KMS-11 (cell line): Measurements from ENCODE around the gene RECK.
"Not testable (repeated sequence)": the region's sequence is repeated elsewhere in the genome, so short reads cannot be mapped to it uniquely, and the experiment has no call there.

ENCODE experiments used
- H2AFZ ChIP-seq: fragments of 200-600 bp; sonication (generic); 2 replicates; pipeline ENCODE4 v1.6.1; 2016; ENCODE audit warnings: antibody characterized with exemption, mixed run types, low read depth
- H3K27ac ChIP-seq: fragments of 200-600 bp; sonication (generic); 2 replicates; pipeline ENCODE4 v1.6.1; 2016; ENCODE audit warnings: mild to moderate bottlenecking, mixed run types
- H3K27me3 ChIP-seq: fragments of 200-600 bp; sonication (generic); 2 replicates; pipeline ENCODE4 v1.6.1; 2017; ENCODE audit warnings: mild to moderate bottlenecking, low read depth, mixed run types, moderate library complexity; ENCODE audit not compliant: insufficient read depth
- H3K36me3 ChIP-seq: fragments of 200-600 bp; sonication (generic); 2 replicates; pipeline ENCODE4 v1.6.1; 2017; ENCODE audit warnings: mild to moderate bottlenecking, mixed run types; ENCODE audit not compliant: insufficient read depth
- H3K4me1 ChIP-seq: fragments of 200-600 bp; sonication (generic); 2 replicates; pipeline ENCODE4 v1.6.1; 2016; ENCODE audit warnings: mild to moderate bottlenecking, low read depth, mixed run types; ENCODE audit not compliant: poor library complexity, severe bottlenecking
- H3K4me2 ChIP-seq: fragments of 200-600 bp; sonication (generic); 2 replicates; pipeline ENCODE4 v1.7.0; 2016; ENCODE audit warnings: mild to moderate bottlenecking, mixed run types
- H3K4me3 ChIP-seq: fragments of 200-600 bp; sonication (generic); IDR thresholded peaks from 2 replicates; pipeline ENCODE4 v1.6.1; 2017; ENCODE audit warnings: low read depth, low read length, mixed read lengths; ENCODE audit not compliant: insufficient read depth
- H3K79me2 ChIP-seq: fragments of 200-600 bp; sonication (generic); 2 replicates; pipeline ENCODE4 v1.6.1; 2016; ENCODE audit warnings: low read depth, mixed run types; ENCODE audit not compliant: insufficient read depth
- H3K9ac ChIP-seq: fragments of 200-600 bp; sonication (generic); 2 replicates; pipeline ENCODE4 v1.6.1; 2016; ENCODE audit warnings: mild to moderate bottlenecking, mixed run types
- H4K20me1 ChIP-seq: fragments of 200-600 bp; sonication (generic); 2 replicates; pipeline ENCODE4 v1.6.1; 2016; ENCODE audit warnings: mild to moderate bottlenecking, mixed run types; ENCODE audit not compliant: insufficient read depth
- TF ChIP-seq, protein P1 (sequence below): fragments of 200-600 bp; sonication (generic); conservative IDR thresholded peaks from 2 replicates; pipeline ENCODE4 v1.6.1; 2017; ENCODE audit warnings: low read depth, mild to moderate bottlenecking, antibody characterized with exemption, low read length, moderate library complexity, mixed read lengths

RECK gene

DNA sequence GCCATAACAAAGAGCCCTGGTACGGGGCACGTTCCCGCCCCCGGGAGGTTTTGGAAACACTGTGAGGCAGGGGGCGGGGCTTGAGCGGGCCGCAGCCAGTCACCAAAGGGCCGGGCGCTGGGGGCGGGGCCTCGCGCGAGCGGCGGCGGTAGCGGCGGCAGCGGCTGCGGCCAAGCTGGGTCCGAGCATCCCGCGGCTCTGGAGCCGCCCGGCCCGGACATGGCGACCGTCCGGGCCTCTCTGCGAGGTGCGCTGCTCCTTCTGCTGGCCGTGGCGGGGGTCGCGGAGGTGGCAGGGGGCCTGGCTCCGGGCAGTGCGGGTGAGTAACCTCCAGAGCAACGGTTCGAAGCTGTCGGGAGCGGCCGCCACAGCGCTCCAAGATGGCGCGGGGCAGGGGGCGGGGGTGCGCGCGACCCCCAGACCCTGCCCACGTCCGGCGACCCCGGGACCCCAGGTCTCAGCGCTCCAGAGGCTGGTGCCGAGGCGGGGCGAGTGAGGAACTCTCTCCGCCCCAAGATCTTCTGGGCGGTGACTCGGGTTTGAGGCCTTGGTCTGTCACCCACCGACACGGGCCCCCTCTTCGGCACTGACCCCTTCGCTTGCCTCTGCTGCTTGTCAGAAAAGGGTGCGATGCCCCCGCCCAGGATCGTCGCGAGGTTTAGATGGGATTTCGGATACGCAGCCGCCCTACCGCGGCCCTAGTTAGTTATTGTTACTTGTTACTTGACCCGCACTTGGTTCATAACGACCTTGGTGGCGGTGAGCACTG, at the start of gene RECK:
Gene RECK (plus strand): TSS at position 134 of the 769 bp plus-strand sequence. CDS start 86 bp downstream, at position 220.
- peak within 1 kb of the TSS; percentile 99 for H2AFZ ChIP-seq
- H3K79me2 ChIP-seq: no peaks in the 10 kb centered on the region
- peak within 1 kb of the TSS; percentile 59; the same call in 1 of the 2 replicates for H3K9ac ChIP-seq
- H4K20me1 ChIP-seq: no peaks in the 10 kb centered on the region
- H3K4me1 ChIP-seq: peaks cover 13% of the 10 kb centered on the region
- no peak within 1 kb of the TSS for H3K27ac ChIP-seq
- peak within 1 kb of the TSS; percentile 78 for H3K4me2 ChIP-seq
- H3K27me3 ChIP-seq: no peaks in the 10 kb centered on the region
- H3K4me3 ChIP-seq: no peak within 1 kb of the TSS
- TF ChIP-seq, protein P1, sequence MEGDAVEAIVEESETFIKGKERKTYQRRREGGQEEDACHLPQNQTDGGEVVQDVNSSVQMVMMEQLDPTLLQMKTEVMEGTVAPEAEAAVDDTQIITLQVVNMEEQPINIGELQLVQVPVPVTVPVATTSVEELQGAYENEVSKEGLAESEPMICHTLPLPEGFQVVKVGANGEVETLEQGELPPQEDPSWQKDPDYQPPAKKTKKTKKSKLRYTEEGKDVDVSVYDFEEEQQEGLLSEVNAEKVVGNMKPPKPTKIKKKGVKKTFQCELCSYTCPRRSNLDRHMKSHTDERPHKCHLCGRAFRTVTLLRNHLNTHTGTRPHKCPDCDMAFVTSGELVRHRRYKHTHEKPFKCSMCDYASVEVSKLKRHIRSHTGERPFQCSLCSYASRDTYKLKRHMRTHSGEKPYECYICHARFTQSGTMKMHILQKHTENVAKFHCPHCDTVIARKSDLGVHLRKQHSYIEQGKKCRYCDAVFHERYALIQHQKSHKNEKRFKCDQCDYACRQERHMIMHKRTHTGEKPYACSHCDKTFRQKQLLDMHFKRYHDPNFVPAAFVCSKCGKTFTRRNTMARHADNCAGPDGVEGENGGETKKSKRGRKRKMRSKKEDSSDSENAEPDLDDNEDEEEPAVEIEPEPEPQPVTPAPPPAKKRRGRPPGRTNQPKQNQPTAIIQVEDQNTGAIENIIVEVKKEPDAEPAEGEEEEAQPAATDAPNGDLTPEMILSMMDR: no peak
- no peaks in the 10 kb centered on the region for H3K36me3 ChIP-seq

DNA sequence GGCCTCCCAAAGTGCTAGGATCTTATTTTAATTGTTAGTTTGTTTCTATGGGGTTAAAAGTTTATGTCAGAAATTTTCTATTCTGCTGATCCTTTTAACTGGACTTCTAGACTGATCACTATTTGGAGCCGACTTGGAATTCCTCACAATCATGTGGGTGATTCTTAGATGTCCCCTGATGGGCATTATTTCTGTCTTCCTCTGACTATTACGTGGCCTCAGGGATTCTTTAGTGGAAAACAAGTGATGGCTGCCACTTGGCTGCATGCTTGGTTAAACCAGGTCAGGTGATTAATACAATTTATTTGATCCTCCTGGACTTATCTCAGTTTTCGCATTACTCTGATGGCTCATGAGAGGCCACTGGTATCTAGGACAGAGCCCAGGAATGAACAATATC, 46.6 kb upstream of the RECK start:
- Histone ChIP-seq H3K4me3 (no peak overlapping the region), H3K27ac (no peak overlapping the region), H4K20me1 (no peaks in the 10 kb centered on the region), H3K36me3 (no peaks in the 10 kb centered on the region), H2AFZ (no peak overlapping the region), H3K9ac (no peak overlapping the region), H3K79me2 (no peaks in the 10 kb centered on the region), H3K4me1 (no peaks in the 10 kb centered on the region), H3K27me3 (no peaks in the 10 kb centered on the region), H3K4me2 (no peak overlapping the region)
- TF ChIP-seq, protein P1: no peak

DNA sequence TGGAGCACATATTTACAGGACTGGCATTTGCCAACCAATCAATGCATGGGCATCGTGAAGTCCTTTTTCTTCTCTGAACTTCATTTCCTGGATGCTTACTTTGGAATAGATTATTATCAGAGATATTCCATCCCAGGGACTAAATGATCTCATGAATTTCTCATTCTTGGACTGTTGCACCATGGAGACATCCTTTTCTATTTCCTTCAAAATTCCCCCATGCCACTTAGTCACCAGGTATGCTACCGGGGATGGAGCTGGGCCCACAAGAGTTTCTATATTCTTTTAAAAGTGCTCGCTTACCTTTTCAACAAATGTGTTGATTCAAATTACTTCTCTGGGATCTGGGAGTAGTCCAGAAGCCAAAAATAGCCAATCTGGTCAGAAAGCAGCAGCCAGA, 43.6 kb upstream of the RECK start:
- H3K4me2 ChIP-seq, H3K36me3 ChIP-seq, H2AFZ ChIP-seq, H4K20me1 ChIP-seq, H3K9ac ChIP-seq, H3K27ac ChIP-seq, H3K4me1 ChIP-seq, H3K79me2 ChIP-seq, H3K27me3 ChIP-seq, H3K4me3 ChIP-seq: not testable (repeated sequence)

DNA sequence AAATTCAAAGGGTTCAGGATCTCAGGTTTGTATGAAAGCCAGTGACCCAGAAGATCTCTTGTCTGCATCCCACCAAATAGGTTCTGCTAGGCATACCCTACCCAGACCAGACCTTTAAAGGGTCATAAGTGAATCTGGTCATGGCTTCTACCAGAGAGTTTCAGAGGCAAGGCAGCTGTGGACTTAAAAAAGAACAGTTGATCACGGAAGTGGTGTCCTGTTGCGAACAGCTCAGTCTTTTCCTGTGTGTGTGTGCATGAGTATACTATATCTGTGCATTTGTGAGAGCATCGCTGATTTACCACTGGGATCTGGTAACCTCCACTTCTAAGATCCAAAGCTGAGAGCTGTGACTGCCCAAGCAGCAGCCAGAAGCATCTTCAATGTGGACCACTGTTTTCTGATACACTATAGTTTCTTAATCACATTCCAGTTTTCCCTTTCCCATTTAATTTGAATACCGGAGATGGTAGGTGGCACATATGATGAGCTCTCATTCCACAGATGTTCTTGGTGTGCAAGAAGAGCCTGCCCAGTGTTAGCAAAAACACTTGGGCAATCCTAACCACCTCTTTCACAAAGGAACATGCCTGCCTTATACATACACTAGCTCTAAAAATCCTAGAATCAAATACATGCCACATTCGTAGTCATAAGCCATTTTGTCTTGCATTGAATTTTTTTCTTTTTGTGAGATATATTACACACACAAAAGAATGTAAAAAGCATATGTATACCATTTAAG, 42.6 kb upstream of the RECK start:
- Histone ChIP-seq H2AFZ (no peak overlapping the region), H3K79me2 (no peaks in the 10 kb centered on the region), H3K4me2 (no peak overlapping the region), H3K9ac (no peak overlapping the region), H3K4me3 (no peak overlapping the region), H3K27me3 (no peaks in the 10 kb centered on the region), H3K27ac (no peak overlapping the region), H4K20me1 (no peaks in the 10 kb centered on the region), H3K4me1 (no peaks in the 10 kb centered on the region), H3K36me3 (no peaks in the 10 kb centered on the region)
- TF ChIP-seq, protein P1: no peak

GRCh38 chr9:35994959-35995358, 41.8 kb upstream of the RECK start:
- no peaks in the 10 kb centered on the region for H3K27me3 ChIP-seq
- no peak overlapping the region for H3K27ac ChIP-seq
- TF ChIP-seq, protein P1: no peak
- H3K4me3 ChIP-seq: no peak overlapping the region
- H3K36me3 ChIP-seq: no peaks in the 10 kb centered on the region
- H3K9ac ChIP-seq: no peak overlapping the region
- H3K4me1 ChIP-seq: no peaks in the 10 kb centered on the region
- no peaks in the 10 kb centered on the region for H3K79me2 ChIP-seq
- H3K4me2 ChIP-seq: no peak overlapping the region
- no peaks in the 10 kb centered on the region for H4K20me1 ChIP-seq
- H2AFZ ChIP-seq: no peak overlapping the region
